Subcutaneous abdominal adipose tissue (tissue), 5 donors: Measurements from ENCODE around the gene EIF3C.
"Not testable (repeated sequence)": the region's sequence is repeated elsewhere in the genome, so short reads cannot be mapped to it uniquely, and the experiment has no call there.

Source experiments
- H3K27ac ChIP-seq: one replicate; pipeline ENCODE4 v1.7.0; 2013; ENCODE audit warnings: low read depth, mild to moderate bottlenecking, inconsistent platforms, low read length, moderate library complexity
- H3K27me3 ChIP-seq, 5 donors: one replicate each; pipeline ENCODE4 v1.7.0; 2013; ENCODE audit warnings: low read length in 5 of 5, inconsistent platforms in 1 of 5; ENCODE audit not compliant: control insufficient read depth in 5 of 5, insufficient read depth in 4 of 5
- H3K36me3 ChIP-seq, 5 donors: one replicate each; pipeline ENCODE4 v1.7.0; 2013; ENCODE audit warnings: low read length in 5 of 5; ENCODE audit not compliant: control insufficient read depth in 5 of 5, insufficient read depth in 5 of 5
- H3K4me1 ChIP-seq, 5 donors: one replicate each; pipeline ENCODE4 v1.7.0; 2013; ENCODE audit warnings: low read length in 5 of 5, mild to moderate bottlenecking in 3 of 5, moderate library complexity in 1 of 5; ENCODE audit not compliant: control insufficient read depth in 5 of 5, insufficient read depth in 5 of 5
- H3K4me3 ChIP-seq, 5 donors: one replicate each; pipeline ENCODE4 v1.7.0; 2013; ENCODE audit warnings: low read length in 5 of 5, low read depth in 1 of 5
- H3K9ac ChIP-seq, 5 donors: one replicate each; pipeline ENCODE4 v1.7.0; 2013; ENCODE audit warnings: low read length in 5 of 5, mild to moderate bottlenecking in 4 of 5, moderate library complexity in 3 of 5
- H3K9me3 ChIP-seq, 5 donors: one replicate each; pipeline ENCODE4 v1.7.0; 2013; ENCODE audit warnings: low read length in 5 of 5; ENCODE audit not compliant: control insufficient read depth in 5 of 5
- donor health status: healthy.
- donor health status: healthy.
- donor health status: healthy.
- donor health status: healthy.
- donor health status: healthy.

Gene EIF3C

GRCh38 chr16:28700349-28700748 is 10.9 kb upstream of the EIF3C start:
- H3K27me3 ChIP-seq, H3K4me1 ChIP-seq, H3K9ac ChIP-seq, H3K36me3 ChIP-seq, H3K27ac ChIP-seq, H3K9me3 ChIP-seq, H3K4me3 ChIP-seq: not testable (repeated sequence)

DNA sequence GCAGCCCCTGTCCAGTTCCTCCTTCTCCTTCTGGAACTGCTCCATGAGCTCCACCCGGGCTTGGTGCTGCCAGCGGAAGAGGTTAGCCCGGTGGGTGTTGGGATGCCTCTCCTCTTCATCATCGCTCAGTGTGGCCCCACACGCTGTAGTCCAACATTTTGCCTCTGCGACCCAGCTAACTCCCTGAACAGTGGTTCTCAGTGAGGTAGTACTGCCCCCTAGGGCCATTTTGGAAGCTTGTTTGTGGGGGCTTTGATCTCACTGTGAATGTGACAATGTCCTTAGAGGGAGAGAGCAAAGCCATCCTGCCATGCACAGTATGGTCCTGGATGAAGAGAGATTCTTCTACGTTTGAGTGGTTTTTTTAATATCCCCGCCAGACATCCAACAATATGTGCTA is 9.9 kb upstream of the EIF3C start:
- not testable (repeated sequence) for H3K4me1 ChIP-seq, H3K27ac ChIP-seq, H3K4me3 ChIP-seq, H3K27me3 ChIP-seq, H3K9me3 ChIP-seq, H3K36me3 ChIP-seq, H3K9ac ChIP-seq

- H3K27ac ChIP-seq, H3K9ac ChIP-seq: not testable (repeated sequence)
Measured at GRCh38 chr16:28704246-28704645, 7.0 kb upstream of the EIF3C start.

GRCh38 chr16:28722852-28723650 is 11.8 kb downstream of the EIF3C start:
- not testable (repeated sequence) for H3K9ac ChIP-seq, H3K27me3 ChIP-seq, H3K4me3 ChIP-seq, H3K27ac ChIP-seq, H3K9me3 ChIP-seq, H3K36me3 ChIP-seq, H3K4me1 ChIP-seq

More at GRCh38 chr16:28704246-28704645, 7.0 kb upstream of the EIF3C start:
- not testable (repeated sequence) for H3K36me3 ChIP-seq, H3K9me3 ChIP-seq, H3K4me3 ChIP-seq, H3K27me3 ChIP-seq, H3K4me1 ChIP-seq

GRCh38 chr16:28731253-28731652 is 20.0 kb downstream of the EIF3C start:
- H3K4me1 ChIP-seq, H3K9ac ChIP-seq, H3K27me3 ChIP-seq, H3K4me3 ChIP-seq, H3K36me3 ChIP-seq, H3K9me3 ChIP-seq, H3K27ac ChIP-seq: not testable (repeated sequence)

GRCh38 chr16:28732455-28733124 is 21.3 kb downstream of the EIF3C start:
- H3K9me3 ChIP-seq, H3K36me3 ChIP-seq, H3K9ac ChIP-seq, H3K4me1 ChIP-seq, H3K27ac ChIP-seq, H3K27me3 ChIP-seq, H3K4me3 ChIP-seq: not testable (repeated sequence)

GRCh38 chr16:28739787-28740186 is 28.5 kb downstream of the EIF3C start:
- H3K9me3 ChIP-seq, H3K4me1 ChIP-seq, H3K27me3 ChIP-seq, H3K9ac ChIP-seq, H3K4me3 ChIP-seq, H3K27ac ChIP-seq, H3K36me3 ChIP-seq: not testable (repeated sequence)

- H3K27me3 ChIP-seq, H3K9ac ChIP-seq, H3K27ac ChIP-seq, H3K4me1 ChIP-seq, H3K4me3 ChIP-seq, H3K9me3 ChIP-seq, H3K36me3 ChIP-seq: not testable (repeated sequence)
Measured at GRCh38 chr16:28740631-28741030, 29.4 kb downstream of the EIF3C start.

DNA sequence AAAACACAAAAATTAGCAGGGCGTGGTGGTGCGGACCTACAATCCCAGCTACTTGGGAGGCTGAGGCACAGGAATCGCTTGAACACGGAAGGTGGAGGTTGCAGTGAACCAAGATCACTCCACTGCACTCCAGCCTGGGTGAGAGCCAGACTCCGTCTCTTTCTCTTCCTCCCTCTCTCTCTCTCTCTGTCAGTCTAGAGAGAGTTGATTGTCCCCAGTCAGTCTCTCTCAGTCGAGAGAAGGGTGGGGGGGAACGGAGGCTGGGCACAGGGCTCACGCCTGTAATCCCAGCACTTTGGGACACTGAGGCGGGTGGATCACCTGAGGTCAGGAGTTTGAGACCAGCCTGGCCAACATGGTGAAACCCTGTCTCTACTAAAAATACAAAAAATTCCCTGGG is 30.0 kb downstream of the EIF3C start:
- not testable (repeated sequence) for H3K27me3 ChIP-seq, H3K9me3 ChIP-seq, H3K4me3 ChIP-seq, H3K4me1 ChIP-seq, H3K9ac ChIP-seq, H3K36me3 ChIP-seq, H3K27ac ChIP-seq

- not testable (repeated sequence) for H3K9me3 ChIP-seq, H3K9ac ChIP-seq, H3K4me1 ChIP-seq, H3K36me3 ChIP-seq, H3K27ac ChIP-seq, H3K27me3 ChIP-seq, H3K4me3 ChIP-seq
Measured at GRCh38 chr16:28746618-28747350, 35.5 kb downstream of the EIF3C start.
